ENCODE measurements around the gene MCF2L. TPM values are rescaled to one million over a fixed set of nuclear protein-coding genes. Genes with fewer than 3 reads are reported as not detected.

Gene MCF2L
- polyA plus RNA-seq, 1 donor from 2014 or later: 88.0 TPM

DNA sequence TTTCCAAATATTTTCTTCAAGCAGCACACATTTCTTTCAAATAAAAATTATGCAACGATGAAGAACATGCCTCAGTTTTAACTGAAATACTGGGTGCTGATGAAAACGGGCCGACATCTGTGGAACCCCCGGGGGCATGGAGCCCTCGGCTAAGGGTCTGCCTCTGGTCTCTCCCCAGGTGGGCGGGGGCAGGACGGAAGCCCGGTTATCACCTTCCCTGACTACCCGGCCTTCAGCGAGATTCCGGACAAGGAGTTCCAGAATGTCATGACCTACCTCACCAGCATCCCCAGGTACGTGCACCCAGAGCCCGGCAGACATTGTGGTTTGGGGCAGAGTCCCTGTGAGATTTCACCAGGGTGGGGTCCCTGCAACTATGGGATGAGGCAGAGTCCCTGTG lies 55.5 kb downstream of the MCF2L start:
- Histone ChIP-seq H2AFZ (ENCODE audit: low read depth, low read length) (no peak overlapping the region), H4K20me1 (ENCODE audit: insufficient read depth) (no peaks in the 10 kb centered on the region), H3K4me3 (ENCODE audit: low read length) (no peak overlapping the region), H3K27ac (ENCODE audit: low read length) (no peak overlapping the region), H3K79me2 (replicated peaks; ENCODE audit: insufficient read depth, low read length) (no peaks in the 10 kb centered on the region), H3F3A (ENCODE audit: insufficient read depth, low read length, poor library complexity, severe bottlenecking) (no peaks in the 10 kb centered on the region), H3K27me3 (ENCODE audit: insufficient read depth, low read depth, low read length) (no peaks in the 10 kb centered on the region), H3K9me3 (ENCODE audit: low read length) (no peaks in the 10 kb centered on the region), H3K9ac (ENCODE audit: low read length) (no peak overlapping the region), H3K9me2 (ENCODE audit: insufficient read depth, low read length) (no peaks in the 10 kb centered on the region), H3K4me2 (ENCODE audit: low read length) (no peak overlapping the region), H3K36me3 (ENCODE audit: insufficient read depth, low read length) (peaks cover 8% of the 10 kb centered on the region)
- TF ChIP-seq RAD21 (conservative IDR thresholded peaks at IDR 0.05) (no peak), EZH2 (IDR thresholded peaks at IDR 0.05; ENCODE audit: borderline replicate concordance, insufficient read depth, low read length, poor library complexity, severe bottlenecking) (no peak), POLR2AphosphoS5 (IDR thresholded peaks at IDR 0.05) (no peak), EP300 (conservative IDR thresholded peaks at IDR 0.05; ENCODE audit: poor library complexity, severe bottlenecking) (no peak), SMC3 (conservative IDR thresholded peaks at IDR 0.05; ENCODE audit: poor library complexity) (no peak), TAF1 (IDR thresholded peaks at IDR 0.05; ENCODE audit: low read depth) (no peak), MXI1 (conservative IDR thresholded peaks at IDR 0.05; ENCODE audit: poor library complexity, severe bottlenecking) (no peak)
- TF ChIP-seq, protein P1, sequence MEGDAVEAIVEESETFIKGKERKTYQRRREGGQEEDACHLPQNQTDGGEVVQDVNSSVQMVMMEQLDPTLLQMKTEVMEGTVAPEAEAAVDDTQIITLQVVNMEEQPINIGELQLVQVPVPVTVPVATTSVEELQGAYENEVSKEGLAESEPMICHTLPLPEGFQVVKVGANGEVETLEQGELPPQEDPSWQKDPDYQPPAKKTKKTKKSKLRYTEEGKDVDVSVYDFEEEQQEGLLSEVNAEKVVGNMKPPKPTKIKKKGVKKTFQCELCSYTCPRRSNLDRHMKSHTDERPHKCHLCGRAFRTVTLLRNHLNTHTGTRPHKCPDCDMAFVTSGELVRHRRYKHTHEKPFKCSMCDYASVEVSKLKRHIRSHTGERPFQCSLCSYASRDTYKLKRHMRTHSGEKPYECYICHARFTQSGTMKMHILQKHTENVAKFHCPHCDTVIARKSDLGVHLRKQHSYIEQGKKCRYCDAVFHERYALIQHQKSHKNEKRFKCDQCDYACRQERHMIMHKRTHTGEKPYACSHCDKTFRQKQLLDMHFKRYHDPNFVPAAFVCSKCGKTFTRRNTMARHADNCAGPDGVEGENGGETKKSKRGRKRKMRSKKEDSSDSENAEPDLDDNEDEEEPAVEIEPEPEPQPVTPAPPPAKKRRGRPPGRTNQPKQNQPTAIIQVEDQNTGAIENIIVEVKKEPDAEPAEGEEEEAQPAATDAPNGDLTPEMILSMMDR (IDR thresholded peaks at IDR 0.05; ENCODE audit: poor library complexity, severe bottlenecking): no peak
- TF ChIP-seq, protein P2, sequence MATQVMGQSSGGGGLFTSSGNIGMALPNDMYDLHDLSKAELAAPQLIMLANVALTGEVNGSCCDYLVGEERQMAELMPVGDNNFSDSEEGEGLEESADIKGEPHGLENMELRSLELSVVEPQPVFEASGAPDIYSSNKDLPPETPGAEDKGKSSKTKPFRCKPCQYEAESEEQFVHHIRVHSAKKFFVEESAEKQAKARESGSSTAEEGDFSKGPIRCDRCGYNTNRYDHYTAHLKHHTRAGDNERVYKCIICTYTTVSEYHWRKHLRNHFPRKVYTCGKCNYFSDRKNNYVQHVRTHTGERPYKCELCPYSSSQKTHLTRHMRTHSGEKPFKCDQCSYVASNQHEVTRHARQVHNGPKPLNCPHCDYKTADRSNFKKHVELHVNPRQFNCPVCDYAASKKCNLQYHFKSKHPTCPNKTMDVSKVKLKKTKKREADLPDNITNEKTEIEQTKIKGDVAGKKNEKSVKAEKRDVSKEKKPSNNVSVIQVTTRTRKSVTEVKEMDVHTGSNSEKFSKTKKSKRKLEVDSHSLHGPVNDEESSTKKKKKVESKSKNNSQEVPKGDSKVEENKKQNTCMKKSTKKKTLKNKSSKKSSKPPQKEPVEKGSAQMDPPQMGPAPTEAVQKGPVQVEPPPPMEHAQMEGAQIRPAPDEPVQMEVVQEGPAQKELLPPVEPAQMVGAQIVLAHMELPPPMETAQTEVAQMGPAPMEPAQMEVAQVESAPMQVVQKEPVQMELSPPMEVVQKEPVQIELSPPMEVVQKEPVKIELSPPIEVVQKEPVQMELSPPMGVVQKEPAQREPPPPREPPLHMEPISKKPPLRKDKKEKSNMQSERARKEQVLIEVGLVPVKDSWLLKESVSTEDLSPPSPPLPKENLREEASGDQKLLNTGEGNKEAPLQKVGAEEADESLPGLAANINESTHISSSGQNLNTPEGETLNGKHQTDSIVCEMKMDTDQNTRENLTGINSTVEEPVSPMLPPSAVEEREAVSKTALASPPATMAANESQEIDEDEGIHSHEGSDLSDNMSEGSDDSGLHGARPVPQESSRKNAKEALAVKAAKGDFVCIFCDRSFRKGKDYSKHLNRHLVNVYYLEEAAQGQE (IDR thresholded peaks at IDR 0.05; ENCODE audit: borderline replicate concordance): no peak

DNA sequence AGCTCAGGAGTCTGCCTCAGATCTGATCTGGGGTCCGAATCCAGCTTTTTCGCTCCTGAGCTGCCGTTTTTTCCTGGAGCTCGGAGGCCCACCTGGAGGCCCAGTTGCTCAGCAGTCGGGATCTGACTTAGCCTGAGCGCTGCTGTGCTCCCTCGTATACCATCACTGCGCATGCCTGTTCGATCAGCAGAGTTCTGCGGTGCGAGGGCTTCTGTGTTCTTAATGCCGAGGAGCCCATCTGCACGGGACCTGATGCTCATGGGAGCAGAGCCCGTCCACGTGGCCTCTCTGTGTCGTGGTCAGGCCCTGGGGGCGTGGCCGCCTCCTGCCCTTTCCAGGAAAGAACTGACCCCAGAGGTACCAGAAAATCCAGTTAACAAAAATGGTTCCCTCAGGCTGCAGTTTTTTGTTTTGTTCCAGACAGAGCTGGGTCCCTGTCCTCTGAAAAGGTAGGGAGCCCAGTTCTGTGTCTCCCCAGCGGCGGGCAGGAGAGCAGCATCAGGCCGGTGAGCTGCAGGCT lies 57.4 kb downstream of the MCF2L start:
- Histone ChIP-seq H3K79me2 (replicated peaks; ENCODE audit: insufficient read depth, low read length) (no peaks in the 10 kb centered on the region), H3K9me3 (ENCODE audit: low read length) (no peaks in the 10 kb centered on the region), H3K4me3 (ENCODE audit: low read length) (no peak overlapping the region), H3K9me2 (ENCODE audit: insufficient read depth, low read length) (no peaks in the 10 kb centered on the region), H3K9ac (ENCODE audit: low read length) (no peak overlapping the region), H2AFZ (ENCODE audit: low read depth, low read length) (no peak overlapping the region), H3K27me3 (ENCODE audit: insufficient read depth, low read depth, low read length) (no peaks in the 10 kb centered on the region), H3K27ac (ENCODE audit: low read length) (no peak overlapping the region), H3K36me3 (ENCODE audit: insufficient read depth, low read length) (no peaks in the 10 kb centered on the region), H3K4me2 (ENCODE audit: low read length) (no peak overlapping the region), H4K20me1 (ENCODE audit: insufficient read depth) (no peaks in the 10 kb centered on the region), H3F3A (ENCODE audit: insufficient read depth, low read length, poor library complexity, severe bottlenecking) (no peaks in the 10 kb centered on the region)
- no peak for TF ChIP-seq MXI1 (conservative IDR thresholded peaks at IDR 0.05; ENCODE audit: poor library complexity, severe bottlenecking)
- no peak for TF ChIP-seq POLR2AphosphoS5 (IDR thresholded peaks at IDR 0.05)
- no peak for TF ChIP-seq RAD21 (conservative IDR thresholded peaks at IDR 0.05)
- TF ChIP-seq EP300 (conservative IDR thresholded peaks at IDR 0.05; ENCODE audit: poor library complexity, severe bottlenecking): no peak
- TF ChIP-seq TAF1 (IDR thresholded peaks at IDR 0.05; ENCODE audit: low read depth): no peak
- TF ChIP-seq SMC3 (conservative IDR thresholded peaks at IDR 0.05; ENCODE audit: poor library complexity): no peak
- TF ChIP-seq, protein P1 (IDR thresholded peaks at IDR 0.05; ENCODE audit: poor library complexity, severe bottlenecking): no peak
- TF ChIP-seq, protein P2 (IDR thresholded peaks at IDR 0.05; ENCODE audit: borderline replicate concordance): no peak
- no peak for TF ChIP-seq EZH2 (IDR thresholded peaks at IDR 0.05; ENCODE audit: borderline replicate concordance, insufficient read depth, low read length, poor library complexity, severe bottlenecking)

Data from neural cell (in vitro differentiated cells).